Hepatocyte (in vitro differentiated cells): ENCODE measurements around the gene PRICKLE3.

Experiments used
- CTCF ChIP-seq: fragments of 200-600 bp; sonication (generic); IDR thresholded peaks from 2 replicates; pipeline ENCODE4 v1.5.1; 2016; ENCODE audit warnings: antibody characterized with exemption, mild to moderate bottlenecking; ENCODE audit not compliant: poor library complexity
- EZH2 ChIP-seq: fragments of 200-600 bp; sonication (generic); IDR thresholded peaks from 2 replicates; pipeline ENCODE4 v1.6.1; 2016; ENCODE audit warnings: antibody characterized with exemption, mild to moderate bottlenecking, borderline replicate concordance
- EZH2phosphoT487 ChIP-seq: fragments of 200-600 bp; sonication (generic); IDR thresholded peaks from one replicate; pipeline ENCODE4 v1.6.1; 2018; ENCODE audit warnings: antibody characterized with exemption, mild to moderate bottlenecking, low read depth, moderate library complexity; ENCODE audit not compliant: unreplicated experiment, severe bottlenecking

GRCh38 chrX:49166914-49167739, 19.0 kb downstream of the PRICKLE3 start:
- TF ChIP-seq EZH2 (no peak), CTCF (no peak), EZH2phosphoT487 (no peak)
